HepG2 (cell line): Measurements from ENCODE around the gene GPR42. TPM values are rescaled to one million over a fixed set of nuclear protein-coding genes. Genes with fewer than 3 reads are reported as not detected.

Experiments
- AKAP8 ChIP-seq: sonication (generic); formaldehyde crosslinking; IDR thresholded peaks from 2 replicates; pipeline ENCODE4 v1.5.1; 2020; ENCODE audit warnings: mild to moderate bottlenecking, missing genetic modification reagents
- ATF2 ChIP-seq: sonication (generic); formaldehyde crosslinking; IDR thresholded peaks from 2 replicates; pipeline ENCODE4 v1.4.0; 2020; ENCODE audit warnings: missing genetic modification reagents
- CHD2 ChIP-seq: IDR thresholded peaks from 2 replicates; pipeline ENCODE4 v1.6.1; 2011; ENCODE audit warnings: low read depth, low read length, improper control_type of control experiment
- DR1 ChIP-seq: sonication (generic); formaldehyde crosslinking; IDR thresholded peaks from 2 replicates; pipeline ENCODE4 v1.8.0; 2021; ENCODE audit warnings: mild to moderate bottlenecking, missing genetic modification reagents, inconsistent platforms
- FOXP1 ChIP-seq, 2 experiments: fragments of 450-650 bp in 1 of 2; IDR thresholded peaks; 2 replicates each; pipeline ENCODE4 v1.6.1; 2017 to 2018; ENCODE audit warnings: antibody characterized with exemption in 1 of 2
- GATA4 ChIP-seq: sonication (generic); IDR thresholded peaks from 2 replicates; pipeline ENCODE4 v1.6.1; 2016; ENCODE audit warnings: antibody characterized with exemption, low read depth, borderline replicate concordance
- HNRNPUL1 ChIP-seq: fragments of 200-400 bp; formaldehyde crosslinking; IDR thresholded peaks from 2 replicates; pipeline ENCODE4 v1.6.1; 2017; ENCODE audit warnings: low read depth, mild to moderate bottlenecking, low read length, moderate library complexity
- HOXA7 ChIP-seq: sonication (generic); formaldehyde crosslinking; IDR thresholded peaks from 2 replicates; pipeline ENCODE4 v1.8.1; 2022; ENCODE audit warnings: mild to moderate bottlenecking, missing genetic modification reagents, moderate library complexity
- HOXA9 ChIP-seq: sonication (generic); formaldehyde crosslinking; IDR thresholded peaks from 2 replicates; pipeline ENCODE4 v1.8.1; 2022; ENCODE audit warnings: missing genetic modification reagents, mild to moderate bottlenecking, moderate library complexity, borderline replicate concordance
- KDM6A ChIP-seq: IDR thresholded peaks from 2 replicates; pipeline ENCODE4 v1.6.1; 2016; ENCODE audit warnings: low read depth
- MLLT10 ChIP-seq: sonication (generic); formaldehyde crosslinking; IDR thresholded peaks from 2 replicates; pipeline ENCODE4 v1.4.0; 2020; ENCODE audit warnings: missing genetic modification reagents
- PCBP2 ChIP-seq: fragments of 200-400 bp; formaldehyde crosslinking; optimal IDR thresholded peaks from 2 replicates; pipeline ENCODE3; 2018; ENCODE audit warnings: low read length, low read depth; ENCODE audit not compliant: poor library complexity, severe bottlenecking
- POLR2G ChIP-seq: fragments of 200-400 bp; formaldehyde crosslinking; IDR thresholded peaks from 2 replicates; pipeline ENCODE4 v1.6.1; 2018; ENCODE audit warnings: mild to moderate bottlenecking, low read depth, low read length, moderate library complexity
- RBM22 ChIP-seq: fragments of 200-400 bp; formaldehyde crosslinking; optimal IDR thresholded peaks from 2 replicates; pipeline ENCODE3; 2017; ENCODE audit warnings: mild to moderate bottlenecking, low read length, moderate library complexity
- SOX13 ChIP-seq, 3 experiments: fragments of 450-650 bp in 1 of 3; sonication (generic) in 1 of 3; formaldehyde crosslinking in 1 of 3; IDR thresholded peaks in 2 of 3; conservative IDR thresholded peaks in 1 of 3; 2 replicates each; pipeline versions ENCODE4 v1.5.0 to v1.6.1; 2016 to 2020; ENCODE audit warnings: antibody characterized with exemption in 1 of 3, mild to moderate bottlenecking in 1 of 3, missing compliant biosample characterization in 1 of 3, missing genetic modification reagents in 1 of 3, moderate library complexity in 1 of 3
- SOX5 ChIP-seq: IDR thresholded peaks from 2 replicates; pipeline ENCODE4 v1.6.1; 2016; ENCODE audit warnings: borderline replicate concordance
- TEAD2 ChIP-seq: sonication (generic); formaldehyde crosslinking; IDR thresholded peaks from 2 replicates; pipeline ENCODE4 v1.9.0; 2021; ENCODE audit warnings: missing genetic modification reagents
- THYN1 ChIP-seq: sonication (generic); formaldehyde crosslinking; IDR thresholded peaks from 2 replicates; pipeline ENCODE4 v1.8.1; 2023; ENCODE audit warnings: low read depth, mild to moderate bottlenecking, moderate library complexity, missing genetic modification reagents, borderline replicate concordance
- TP53 ChIP-seq: sonication (generic); formaldehyde crosslinking; conservative IDR thresholded peaks from 2 replicates; pipeline ENCODE4 v1.4.0; 2020; ENCODE audit warnings: missing genetic modification reagents
- ZKSCAN8 ChIP-seq: IDR thresholded peaks from 2 replicates; pipeline ENCODE4 v1.6.1; 2016; ENCODE audit warnings: borderline replicate concordance, missing genetic modification reagents, missing compliant biosample characterization
- ZNF101 ChIP-seq: sonication (generic); formaldehyde crosslinking; IDR thresholded peaks from 2 replicates; pipeline ENCODE4 v1.4.0; 2020; ENCODE audit warnings: mild to moderate bottlenecking, low read depth, missing genetic modification reagents, borderline replicate concordance
- ZNF530 ChIP-seq: sonication (generic); formaldehyde crosslinking; IDR thresholded peaks from 2 replicates; pipeline ENCODE4 v1.5.0; 2020; ENCODE audit warnings: low read depth, mild to moderate bottlenecking, missing genetic modification reagents
- ZNF614 ChIP-seq: IDR thresholded peaks from 2 replicates; pipeline ENCODE4 v1.6.1; 2018; ENCODE audit warnings: missing biosample characterization, missing genetic modification reagents, inconsistent platforms, borderline replicate concordance
- ZNF644 ChIP-seq: IDR thresholded peaks from 2 replicates; pipeline ENCODE4 v1.6.1; 2016; ENCODE audit warnings: low read depth
- ZNF709 ChIP-seq: sonication (generic); formaldehyde crosslinking; IDR thresholded peaks from 2 replicates; pipeline ENCODE4 v1.5.0; 2020; ENCODE audit warnings: mild to moderate bottlenecking, missing genetic modification reagents
- polyA plus RNA-seq, 8 experiments: library from polyadenylated mRNA; depleted of rRNA in 3 of 8; stranded (reverse) in 7 of 8; unstranded in 1 of 8; fragments of >200 nt; fragmentation: Illumina TruSeq in 4 of 8; extraction: Trizol in 4 of 8; gene quantifications; 2 replicates each; pipeline versions ENCODE4 v1.2.1 to v1.2.3, GENCODE V29; 2011 to 2016; ENCODE audit warnings: low read depth in 4 of 8, missing spikeins in 1 of 8, mixed read lengths in 1 of 8; ENCODE audit not compliant: insufficient read depth in 1 of 8
- total RNA-seq, 5 experiments: library from RNA; depleted of rRNA; stranded (reverse); fragments of >200 nt; fragmentation: Illumina TruSeq; extraction: Trizol; gene quantifications; 2 replicates each; pipeline ENCODE4 v1.2.3, GENCODE V29; 2016; ENCODE audit warnings: low read depth in 1 of 5
- TF ChIP-seq, protein P1 (sequence below): sonication (generic); formaldehyde crosslinking; IDR thresholded peaks from 2 replicates; pipeline ENCODE4 v1.5.0; 2020; ENCODE audit warnings: missing genetic modification reagents, mild to moderate bottlenecking, borderline replicate concordance
- TF ChIP-seq, protein P2 (sequence below): sonication (generic); formaldehyde crosslinking; IDR thresholded peaks from 2 replicates; pipeline ENCODE4 v1.4.0; 2020; ENCODE audit warnings: missing genetic modification reagents

The GPR42 gene
- total and polyA plus RNA-seq, 2 of the 13 experiments (the other 11 are each of a cell fraction or from before 2014, with no cell fraction given) = not detected

GRCh38 chr19:35380450-35381124 is 9.7 kb downstream of the GPR42 start (continued):
- 0 out of 2 replicates have a peak, but pooled peaks have one; percentile 67 for TF ChIP-seq ZKSCAN8 (CRISPR knock-in tag)
- TF ChIP-seq PCBP2 = no peak
- TF ChIP-seq ATF2 (CRISPR knock-in tag) = peak; percentile 40; the same call in 1 of the 2 replicates
- TF ChIP-seq DR1 = no peak
- TF ChIP-seq ZNF530 (CRISPR knock-in tag) = no peak
- TF ChIP-seq SOX5 (CRISPR knock-in tag) = peak; percentile 77; the same call in 1 of the 2 replicates
- no peak for TF ChIP-seq CHD2
- no peak for TF ChIP-seq POLR2G
- TF ChIP-seq, protein P1, sequence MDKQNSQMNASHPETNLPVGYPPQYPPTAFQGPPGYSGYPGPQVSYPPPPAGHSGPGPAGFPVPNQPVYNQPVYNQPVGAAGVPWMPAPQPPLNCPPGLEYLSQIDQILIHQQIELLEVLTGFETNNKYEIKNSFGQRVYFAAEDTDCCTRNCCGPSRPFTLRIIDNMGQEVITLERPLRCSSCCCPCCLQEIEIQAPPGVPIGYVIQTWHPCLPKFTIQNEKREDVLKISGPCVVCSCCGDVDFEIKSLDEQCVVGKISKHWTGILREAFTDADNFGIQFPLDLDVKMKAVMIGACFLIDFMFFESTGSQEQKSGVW (CRISPR knock-in tag) = no peak
- TF ChIP-seq SOX13 (IDR thresholded peaks at IDR 0.05) = no peak
- TF ChIP-seq SOX13 (CRISPR knock-in tag; conservative IDR thresholded peaks at IDR 0.05 in 1 of 2, IDR thresholded peaks at IDR 0.05 in 1 of 2) = peak in 1 of 2 experiments; percentile 74; a peak in 2 of 4 replicates
- no peak for TF ChIP-seq FOXP1 (IDR thresholded peaks at IDR 0.05)
- TF ChIP-seq FOXP1 (CRISPR knock-in tag; IDR thresholded peaks at IDR 0.05) = peak; percentile 61; the same call in 1 of the 2 replicates
- no peak for TF ChIP-seq HOXA7 (CRISPR knock-in tag)
- TF ChIP-seq, protein P2, sequence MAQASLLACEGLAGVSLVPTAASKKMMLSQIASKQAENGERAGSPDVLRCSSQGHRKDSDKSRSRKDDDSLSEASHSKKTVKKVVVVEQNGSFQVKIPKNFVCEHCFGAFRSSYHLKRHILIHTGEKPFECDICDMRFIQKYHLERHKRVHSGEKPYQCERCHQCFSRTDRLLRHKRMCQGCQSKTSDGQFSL (CRISPR knock-in tag) = no peak
- no peak for TF ChIP-seq AKAP8 (CRISPR knock-in tag)
- no peak for TF ChIP-seq GATA4
- peak; percentile 87 for TF ChIP-seq ZNF709 (CRISPR knock-in tag)
- no peak for TF ChIP-seq HOXA9 (CRISPR knock-in tag)
- TF ChIP-seq KDM6A = no peak
- no peak for TF ChIP-seq RBM22
- TF ChIP-seq ZNF101 (CRISPR knock-in tag) = no peak
- TF ChIP-seq THYN1 (CRISPR knock-in tag) = no peak
- peak; percentile 49; the same call in 1 of the 2 replicates for TF ChIP-seq ZNF644 (CRISPR knock-in tag)
- no peak for TF ChIP-seq TEAD2 (CRISPR knock-in tag)
- TF ChIP-seq ZNF614 (CRISPR knock-in tag) = peak; percentile 87
- no peak for TF ChIP-seq TP53
- TF ChIP-seq MLLT10 (CRISPR knock-in tag) = no peak
- TF ChIP-seq HNRNPUL1 = no peak
